MM.1S (cell line): ENCODE results near the gene RELN.

Experiments
- DNase-seq: peaks from one replicate; pipeline ENCODE4 v3.0.0-alpha.2; 2015
- H2AFZ ChIP-seq: fragments of 300-600 bp; sonication (generic); 2 replicates; pipeline ENCODE4 v1.6.0; 2016; ENCODE audit warnings: antibody characterized with exemption, low read length
- H3F3A ChIP-seq: fragments of 300-600 bp; sonication (generic); 2 replicates; pipeline ENCODE4 v1.6.1; 2016; ENCODE audit warnings: mild to moderate bottlenecking, antibody characterized with exemption, low read length, moderate library complexity, mixed read lengths; ENCODE audit not compliant: insufficient read depth
- H3K27ac ChIP-seq: fragments of 300-600 bp; sonication (generic); 2 replicates; pipeline ENCODE4 v1.5.1; 2016; ENCODE audit warnings: mild to moderate bottlenecking, low read length
- H3K27me3 ChIP-seq: fragments of 300-600 bp; sonication (generic); replicated peaks from 2 replicates; pipeline ENCODE4 v1.6.0; 2016; ENCODE audit warnings: low read length; ENCODE audit not compliant: insufficient read depth
- H3K36me3 ChIP-seq: fragments of 300-600 bp; sonication (generic); replicated peaks from 2 replicates; pipeline ENCODE4 v1.6.1; 2016; ENCODE audit warnings: mild to moderate bottlenecking, low read length, mixed read lengths; ENCODE audit not compliant: insufficient read depth
- H3K4me1 ChIP-seq: fragments of 300-600 bp; sonication (generic); 2 replicates; pipeline ENCODE4 v1.6.1; 2016; ENCODE audit warnings: low read length, mixed read lengths
- H3K4me2 ChIP-seq: fragments of 300-600 bp; sonication (generic); 2 replicates; pipeline ENCODE4 v1.6.0; 2016; ENCODE audit warnings: low read depth, low read length
- H3K4me3 ChIP-seq: fragments of 300-600 bp; sonication (generic); 2 replicates; pipeline ENCODE4 v1.5.1; 2016; ENCODE audit warnings: low read length, mixed read lengths
- H3K79me2 ChIP-seq: fragments of 300-600 bp; sonication (generic); 2 replicates; pipeline ENCODE4 v1.6.1; 2016; ENCODE audit warnings: mixed run types, low read length, mixed read lengths
- H3K9ac ChIP-seq: fragments of 300-600 bp; sonication (generic); 2 replicates; pipeline ENCODE4 v1.6.1; 2016; ENCODE audit warnings: low read length, mixed read lengths
- H3K9me2 ChIP-seq: fragments of 300-600 bp; sonication (generic); replicated peaks from 2 replicates; pipeline ENCODE4 v1.6.1; 2016; ENCODE audit warnings: mild to moderate bottlenecking, low read length, mixed read lengths; ENCODE audit not compliant: insufficient read depth
- H3K9me3 ChIP-seq: fragments of 300-600 bp; sonication (generic); replicated peaks from 2 replicates; pipeline ENCODE4 v1.6.1; 2016; ENCODE audit warnings: mild to moderate bottlenecking, low read length, mixed read lengths; ENCODE audit not compliant: insufficient read depth
- H4K20me1 ChIP-seq: fragments of 300-600 bp; sonication (generic); 2 replicates; pipeline ENCODE4 v1.6.1; 2016; ENCODE audit warnings: mild to moderate bottlenecking, low read length, moderate library complexity, mixed read lengths; ENCODE audit not compliant: insufficient read depth
- CTCF ChIP-seq: fragments of 300-600 bp; sonication (generic); IDR thresholded peaks from 2 replicates; pipeline ENCODE4 v1.5.1; 2016; ENCODE audit warnings: antibody characterized with exemption, low read length, mixed read lengths
- EZH2 ChIP-seq: fragments of 300-600 bp; sonication (generic); optimal IDR thresholded peaks from 2 replicates; pipeline ENCODE3; 2017; ENCODE audit warnings: low read depth, mild to moderate bottlenecking, antibody characterized with exemption, low read length, mixed read lengths
- EZH2phosphoT487 ChIP-seq: fragments of 300-600 bp; sonication (generic); IDR thresholded peaks from 2 replicates; pipeline ENCODE4 v1.6.1; 2018; ENCODE audit warnings: antibody characterized with exemption, low read length

Gene RELN

GRCh38 chr7:103805346-103805745 is 184.1 kb downstream of the RELN start:
- Histone ChIP-seq H3K27ac (no peak overlapping the region), H3K27me3 (peaks cover 8% of the 10 kb centered on the region; the same call in 1 of the 2 replicates), H3F3A (no peaks in the 10 kb centered on the region), H2AFZ (no peak overlapping the region), H3K9me2 (no peaks in the 10 kb centered on the region), H3K79me2 (no peaks in the 10 kb centered on the region), H3K4me3 (no peak overlapping the region), H3K4me1 (no peaks in the 10 kb centered on the region), H3K4me2 (no peak overlapping the region), H3K36me3 (no peaks in the 10 kb centered on the region), H3K9me3 (no peaks in the 10 kb centered on the region), H3K9ac (no peak overlapping the region), H4K20me1 (no peaks in the 10 kb centered on the region)
- no peak for DNase-seq
- TF ChIP-seq EZH2phosphoT487 (no peak), CTCF (no peak), EZH2 (no peak)

- TF ChIP-seq EZH2 (no peak), EZH2phosphoT487 (no peak), CTCF (no peak)
- H3K4me2 ChIP-seq = no peak overlapping the region
- no peaks in the 10 kb centered on the region for H4K20me1 ChIP-seq
- H2AFZ ChIP-seq = no peak overlapping the region
- H3K9ac ChIP-seq = no peak overlapping the region
- H3K27ac ChIP-seq = no peak overlapping the region
- H3K9me2 ChIP-seq = no peaks in the 10 kb centered on the region
- H3K4me1 ChIP-seq = no peaks in the 10 kb centered on the region
- no peak for DNase-seq
- no peaks in the 10 kb centered on the region for H3K79me2 ChIP-seq
- H3K36me3 ChIP-seq = no peaks in the 10 kb centered on the region
- no peaks in the 10 kb centered on the region for H3K9me3 ChIP-seq
- H3F3A ChIP-seq = no peaks in the 10 kb centered on the region
- no peak overlapping the region for H3K4me3 ChIP-seq
- no peaks in the 10 kb centered on the region for H3K27me3 ChIP-seq
These were observed 185.8 kb downstream of the RELN start for GRCh38 chr7:103803631-103804030.

- H4K20me1 ChIP-seq = no peaks in the 10 kb centered on the region
- no peaks in the 10 kb centered on the region for H3K36me3 ChIP-seq
- no peak for DNase-seq
- no peak overlapping the region for H2AFZ ChIP-seq
- no peak overlapping the region for H3K4me3 ChIP-seq
- no peak overlapping the region for H3K27ac ChIP-seq
- no peaks in the 10 kb centered on the region for H3K27me3 ChIP-seq
- H3K4me1 ChIP-seq = no peaks in the 10 kb centered on the region
- H3K9me2 ChIP-seq = no peaks in the 10 kb centered on the region
- no peak overlapping the region for H3K9ac ChIP-seq
- no peaks in the 10 kb centered on the region for H3K9me3 ChIP-seq
- no peak overlapping the region for H3K4me2 ChIP-seq
- TF ChIP-seq CTCF (no peak), EZH2 (no peak), EZH2phosphoT487 (no peak)
- no peaks in the 10 kb centered on the region for H3F3A ChIP-seq
- H3K79me2 ChIP-seq = no peaks in the 10 kb centered on the region
These were observed 190.2 kb downstream of the RELN start for GRCh38 chr7:103799298-103799697.
